GM19324 (cell line): Measurements from ENCODE around the gene OR56A1.

Experiments used
- ATAC-seq: cut with Tn5 transposase; IDR thresholded peaks from one replicate; pipeline ENCODE4 v1.9.1; 2021; ENCODE audit warnings: mild to moderate bottlenecking, moderate library complexity; ENCODE audit not compliant: unreplicated experiment, low FRiP score

OR56A1 gene

GRCh38 chr11:5992604-5993251, 37.8 kb downstream of the OR56A1 start:
- no peak for ATAC-seq

GRCh38 chr11:5992150-5992549, 38.4 kb downstream of the OR56A1 start:
- ATAC-seq = no peak

- ATAC-seq = no peak
Observed at GRCh38 chr11:5989203-5989602, 41.4 kb downstream of the OR56A1 start.

- no peak for ATAC-seq
Observed at GRCh38 chr11:5986885-5987284, 43.7 kb downstream of the OR56A1 start, which contains the start of gene OR52L1. OR52L1 (minus strand) TSS chr11:5986985; CDS start chr11:5986930, 55 bp downstream.

GRCh38 chr11:5983443-5983842, 47.1 kb downstream of the OR56A1 start:
- no peak for ATAC-seq

GRCh38 chr11:5973530-5973929, 57.0 kb downstream of the OR56A1 start:
- ATAC-seq = no peak
